ENCODE results near the gene KLHL40. TPM values are rescaled to one million over a fixed set of nuclear protein-coding genes. Genes with fewer than 3 reads are reported as not detected.

The KLHL40 gene
- total RNA-seq, 1 experiment from 2014 or later, result not detected

DNA sequence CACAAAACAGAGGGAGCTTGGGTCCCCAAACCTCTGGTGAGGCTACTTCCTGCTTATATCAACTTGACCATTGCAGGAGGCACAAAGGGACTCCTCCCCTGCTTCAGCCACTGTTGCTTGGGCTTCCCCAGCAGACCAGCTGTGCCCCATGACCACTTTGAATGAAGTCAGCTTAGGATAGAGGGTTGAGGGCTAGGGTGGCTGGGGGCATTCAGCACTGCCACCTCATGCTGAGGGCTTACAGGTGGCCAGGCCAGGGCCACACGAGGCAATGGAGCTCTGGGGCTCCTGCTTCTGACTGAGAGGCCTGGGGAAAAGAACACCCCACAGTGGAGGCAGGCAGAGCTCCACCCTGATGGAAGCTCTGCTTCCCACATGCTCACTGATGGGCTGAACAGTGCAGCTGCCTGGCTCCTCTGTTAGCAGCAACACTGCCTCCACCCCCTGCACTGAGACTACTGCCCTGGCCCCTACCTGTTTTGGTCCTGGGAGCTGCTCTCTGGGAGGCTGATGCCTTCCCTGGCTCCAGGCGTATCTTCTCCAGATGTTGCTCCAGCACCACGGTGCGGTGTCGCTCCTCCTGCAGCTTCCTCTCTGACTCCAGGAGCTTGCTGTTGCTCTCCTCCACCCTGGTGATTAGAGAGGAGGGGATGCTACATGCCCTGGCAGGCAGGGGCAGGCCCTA, 27.5 kb downstream of the KLHL40 start:
- POLR2A ChIA-PET, result no interaction called here
- in situ Hi-C loops (cut with HindIII; ENCODE audit: low pct_unique_long_range_greater_than_20kb, low sequenced_read_pairs), result no loop called here
- Histone ChIP-seq H3K27me3 (ENCODE audit: control insufficient read depth, insufficient read depth, low read length) (no peaks in the 10 kb centered on the region), H3K27ac (ENCODE audit: low read length) (no peak overlapping the region), H3K9me3 (ENCODE audit: control insufficient read depth, insufficient read depth, low read depth, low read length) (no peaks in the 10 kb centered on the region), H3K4me1 (ENCODE audit: control insufficient read depth, insufficient read depth, low read length) (no peaks in the 10 kb centered on the region), H3K4me3 (ENCODE audit: low read depth in 2 of 2, low read length in 2 of 2) (no peak overlapping the region), H3K36me3 (ENCODE audit: control insufficient read depth, insufficient read depth, low read length) (no peaks in the 10 kb centered on the region)
- TF ChIP-seq POLR2AphosphoS5 (IDR thresholded peaks at IDR 0.05; ENCODE audit: low read depth, low read length), result no peak
- ATAC-seq (no peak), DNase-seq (ENCODE audit: low read depth, low spot score) (no peak)
- no TSS peak for BruUV-seq (replicated peaks)
- CTCF ChIA-PET, result no interaction called here
- intact Hi-C loops (cut with micrococcal nuclease; ENCODE audit: unreplicated experiment), result no loop called here

DNA sequence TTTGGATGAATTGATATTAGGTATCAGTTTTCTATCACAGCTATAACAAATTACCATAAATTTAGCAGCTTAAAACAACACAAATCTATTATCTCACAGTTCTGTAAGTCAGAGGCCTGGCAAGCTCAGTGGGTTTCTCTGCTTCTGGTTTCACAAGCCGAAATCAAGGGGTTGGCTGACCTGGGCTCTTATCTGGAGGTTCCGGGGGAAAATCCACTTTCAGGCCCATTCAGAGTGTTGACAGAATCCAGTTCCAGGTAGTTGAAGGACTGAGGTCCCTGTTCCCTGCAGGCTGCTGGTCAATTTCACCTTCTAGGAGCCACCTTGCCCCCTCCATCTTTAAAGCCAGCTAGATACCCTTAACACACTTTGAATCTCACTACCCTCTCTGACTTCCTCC, 28.4 kb downstream of the KLHL40 start:
- no peaks in the 10 kb centered on the region for H3K36me3 ChIP-seq (ENCODE audit: control insufficient read depth, insufficient read depth, low read length)
- H3K27ac ChIP-seq (ENCODE audit: low read length), result no peak overlapping the region
- BruUV-seq (replicated peaks), result no TSS peak
- H3K4me3 ChIP-seq (ENCODE audit: low read depth in 2 of 2, low read length in 2 of 2), result no peak overlapping the region
- H3K27me3 ChIP-seq (ENCODE audit: control insufficient read depth, insufficient read depth, low read length), result no peaks in the 10 kb centered on the region
- ATAC-seq (no peak), DNase-seq (ENCODE audit: low read depth, low spot score) (no peak)
- POLR2A ChIA-PET, result no interaction called here
- CTCF ChIA-PET, result no interaction called here
- intact Hi-C loops (cut with micrococcal nuclease; ENCODE audit: unreplicated experiment), result no loop called here
- H3K4me1 ChIP-seq (ENCODE audit: control insufficient read depth, insufficient read depth, low read length), result no peaks in the 10 kb centered on the region
- H3K9me3 ChIP-seq (ENCODE audit: control insufficient read depth, insufficient read depth, low read depth, low read length), result no peaks in the 10 kb centered on the region
- in situ Hi-C loops (cut with HindIII; ENCODE audit: low pct_unique_long_range_greater_than_20kb, low sequenced_read_pairs), result no loop called here
- TF ChIP-seq TCF7L2 (IDR thresholded peaks at IDR 0.05; ENCODE audit: low read depth, low read length) (no peak), REST (IDR thresholded peaks at IDR 0.05; ENCODE audit: insufficient read depth in 1 of 2, low read depth in 2 of 2, low read length in 1 of 2) (no peak), POLR2AphosphoS5 (IDR thresholded peaks at IDR 0.05; ENCODE audit: low read depth, low read length) (no peak), SIN3A (IDR thresholded peaks at IDR 0.05; ENCODE audit: borderline replicate concordance, insufficient read depth, low read depth, low read length) (no peak)
- TF ChIP-seq, protein P1, sequence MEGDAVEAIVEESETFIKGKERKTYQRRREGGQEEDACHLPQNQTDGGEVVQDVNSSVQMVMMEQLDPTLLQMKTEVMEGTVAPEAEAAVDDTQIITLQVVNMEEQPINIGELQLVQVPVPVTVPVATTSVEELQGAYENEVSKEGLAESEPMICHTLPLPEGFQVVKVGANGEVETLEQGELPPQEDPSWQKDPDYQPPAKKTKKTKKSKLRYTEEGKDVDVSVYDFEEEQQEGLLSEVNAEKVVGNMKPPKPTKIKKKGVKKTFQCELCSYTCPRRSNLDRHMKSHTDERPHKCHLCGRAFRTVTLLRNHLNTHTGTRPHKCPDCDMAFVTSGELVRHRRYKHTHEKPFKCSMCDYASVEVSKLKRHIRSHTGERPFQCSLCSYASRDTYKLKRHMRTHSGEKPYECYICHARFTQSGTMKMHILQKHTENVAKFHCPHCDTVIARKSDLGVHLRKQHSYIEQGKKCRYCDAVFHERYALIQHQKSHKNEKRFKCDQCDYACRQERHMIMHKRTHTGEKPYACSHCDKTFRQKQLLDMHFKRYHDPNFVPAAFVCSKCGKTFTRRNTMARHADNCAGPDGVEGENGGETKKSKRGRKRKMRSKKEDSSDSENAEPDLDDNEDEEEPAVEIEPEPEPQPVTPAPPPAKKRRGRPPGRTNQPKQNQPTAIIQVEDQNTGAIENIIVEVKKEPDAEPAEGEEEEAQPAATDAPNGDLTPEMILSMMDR (IDR thresholded peaks at IDR 0.05), result no peak

DNA sequence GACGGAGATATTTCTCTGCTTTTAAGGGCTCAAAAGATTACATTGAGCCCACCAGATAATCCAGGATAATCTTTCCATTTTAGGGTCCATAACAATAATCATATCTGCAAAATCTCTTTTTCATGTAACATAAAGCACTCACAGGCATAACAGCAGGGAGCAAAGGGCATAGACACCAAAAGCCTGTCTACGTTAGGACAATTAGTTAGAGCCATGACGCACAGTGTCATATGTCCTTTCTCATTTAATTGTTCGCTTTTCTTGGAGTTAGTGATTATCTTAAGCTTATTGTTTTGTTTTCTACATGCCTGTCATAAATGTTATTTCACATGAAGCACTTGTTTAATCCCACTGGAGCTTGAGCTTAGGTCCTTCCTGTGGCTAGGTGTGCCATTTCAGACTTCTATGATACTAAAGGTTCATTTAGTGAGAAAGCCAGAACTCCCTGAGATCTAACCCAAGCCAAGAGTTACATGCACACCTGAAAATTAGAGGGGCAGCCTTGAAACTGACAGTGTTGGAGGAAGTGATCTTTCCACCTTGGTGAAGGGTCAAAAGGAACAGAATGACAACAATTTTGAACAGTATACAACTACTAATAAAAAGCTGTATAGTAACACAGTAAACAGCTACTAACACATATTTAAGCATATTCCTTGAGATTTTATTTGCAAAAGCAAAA, 29.0 kb downstream of the KLHL40 start:
- no peaks in the 10 kb centered on the region for H3K4me1 ChIP-seq (ENCODE audit: control insufficient read depth, insufficient read depth, low read length)
- ChIA-PET CTCF (no interaction called here), POLR2A (no interaction called here)
- DNase-seq (ENCODE audit: low read depth, low spot score) (no peak), ATAC-seq (no peak)
- no peaks in the 10 kb centered on the region for H3K36me3 ChIP-seq (ENCODE audit: control insufficient read depth, insufficient read depth, low read length)
- H3K9me3 ChIP-seq (ENCODE audit: control insufficient read depth, insufficient read depth, low read depth, low read length), result no peaks in the 10 kb centered on the region
- H3K27me3 ChIP-seq (ENCODE audit: control insufficient read depth, insufficient read depth, low read length), result no peaks in the 10 kb centered on the region
- no TSS peak for BruUV-seq (replicated peaks)
- in situ Hi-C loops (cut with HindIII; ENCODE audit: low pct_unique_long_range_greater_than_20kb, low sequenced_read_pairs), result no loop called here
- intact Hi-C loops (cut with micrococcal nuclease; ENCODE audit: unreplicated experiment), result no loop called here
- H3K27ac ChIP-seq (ENCODE audit: low read length), result no peak overlapping the region
- TF ChIP-seq, protein P1 (IDR thresholded peaks at IDR 0.05), result no peak
- TF ChIP-seq SIN3A (IDR thresholded peaks at IDR 0.05; ENCODE audit: borderline replicate concordance, insufficient read depth, low read depth, low read length) (no peak), REST (IDR thresholded peaks at IDR 0.05; ENCODE audit: insufficient read depth in 1 of 2, low read depth in 2 of 2, low read length in 1 of 2) (no peak), TCF7L2 (IDR thresholded peaks at IDR 0.05; ENCODE audit: low read depth, low read length) (no peak), POLR2AphosphoS5 (IDR thresholded peaks at IDR 0.05; ENCODE audit: low read depth, low read length) (no peak)
- H3K4me3 ChIP-seq (ENCODE audit: low read depth in 2 of 2, low read length in 2 of 2), result no peak overlapping the region

Data from Panc1 (cell line).